GM18517 (cell line): ENCODE data around the gene APLP2.

Experiments used
- ATAC-seq: cut with Tn5 transposase; IDR thresholded peaks from one replicate; pipeline ENCODE4 v1.9.1; 2021; ENCODE audit warnings: mild to moderate bottlenecking, moderate library complexity; ENCODE audit not compliant: unreplicated experiment

The APLP2 gene

GRCh38 chr11:130141561-130142341 is 72.1 kb downstream of the APLP2 start:
- no peak for ATAC-seq

- ATAC-seq, result no peak
Observed at GRCh38 chr11:130144141-130144540, 74.4 kb downstream of the APLP2 start.

GRCh38 chr11:130144861-130145281 is 75.2 kb downstream of the APLP2 start:
- ATAC-seq, result no peak

- no peak for ATAC-seq
Observed at GRCh38 chr11:130145311-130145812, 75.7 kb downstream of the APLP2 start.

GRCh38 chr11:130145975-130146776 is 76.5 kb downstream of the APLP2 start:
- ATAC-seq, result peak; percentile 42

- ATAC-seq, result peak; percentile 38
Observed at GRCh38 chr11:130146796-130147195, 77.1 kb downstream of the APLP2 start.

- ATAC-seq, result peak; percentile 43
Observed at GRCh38 chr11:130148796-130149326, 79.2 kb downstream of the APLP2 start.

- no peak for ATAC-seq
Observed at GRCh38 chr11:130150790-130151189, 81.1 kb downstream of the APLP2 start.

- peak; percentile 34 for ATAC-seq
Observed at GRCh38 chr11:130151196-130151595, 81.5 kb downstream of the APLP2 start.

GRCh38 chr11:130156108-130157022 is 86.7 kb downstream of the APLP2 start:
- no peak for ATAC-seq

- ATAC-seq, result no peak
Observed at GRCh38 chr11:130157101-130157500, 87.4 kb downstream of the APLP2 start.

GRCh38 chr11:130157840-130158239 is 88.1 kb downstream of the APLP2 start:
- ATAC-seq, result no peak

- ATAC-seq, result no peak
Observed at GRCh38 chr11:130159139-130159538, 89.4 kb downstream of the APLP2 start.

- no peak for ATAC-seq
Observed at GRCh38 chr11:130159657-130160497, 90.2 kb downstream of the APLP2 start, which contains the start of gene ST14. Gene ST14, plus strand, starts transcription at chr11:130159782. Its CDS starts 198 bp downstream, at chr11:130159980.

- no peak for ATAC-seq
Observed at GRCh38 chr11:130160498-130161155, 90.9 kb downstream of the APLP2 start.

- no peak for ATAC-seq
Observed at GRCh38 chr11:130161441-130162145, 91.9 kb downstream of the APLP2 start.

GRCh38 chr11:130162733-130163132 is 93.0 kb downstream of the APLP2 start:
- ATAC-seq, result no peak
